Stomach (tissue), 9 donors: ENCODE data around the gene RFX3. TPM values are rescaled to one million over a fixed set of nuclear protein-coding genes. Genes with fewer than 3 reads are reported as not detected.

Experiments used
- DNase-seq, 2 donors: peaks; one replicate each; pipeline versions ENCODE4 v3.0.0 to v3.0.0-alpha.2; 2013 to 2019
- H3K27ac ChIP-seq, 5 donors: fragments of 200-600 bp in 4 of 5; sonication (generic) in 4 of 5; one replicate each; pipeline ENCODE4 v1.5.1; 2013 to 2019; ENCODE audit warnings: mild to moderate bottlenecking in 1 of 5, moderate library complexity in 1 of 5
- H3K27me3 ChIP-seq, 3 donors: fragments of 200-600 bp; sonication (generic); one replicate each; pipeline ENCODE4 v1.5.1; 2017 to 2019; ENCODE audit warnings: mixed run types in 1 of 3
- H3K36me3 ChIP-seq, 4 donors: fragments of 200-600 bp; sonication (generic); 1 replicate in 3 of 4; 2 replicates in 1 of 4; pipeline ENCODE4 v1.5.1; 2016 to 2019
- H3K4me1 ChIP-seq, 4 donors: fragments of 200-600 bp; sonication (generic); one replicate each; pipeline ENCODE4 v1.5.1; 2016 to 2019
- H3K4me3 ChIP-seq, 4 donors: fragments of 200-600 bp; sonication (generic) in 3 of 4; one replicate each; pipeline ENCODE4 v1.5.1; 2016 to 2019; ENCODE audit warnings: mild to moderate bottlenecking in 1 of 4
- H3K9me3 ChIP-seq, 4 donors: fragments of 200-600 bp; sonication (generic); one replicate each; pipeline ENCODE4 v1.5.1; 2016 to 2019
- EP300 ChIP-seq: sonication (generic); formaldehyde crosslinking; IDR thresholded peaks from one replicate; pipeline ENCODE4 v1.6.1; 2017; ENCODE audit warnings: antibody characterized with exemption
- POLR2A ChIP-seq, 4 donors: fragments of 450-650 bp; IDR thresholded peaks; one replicate each; pipeline ENCODE4 v1.6.1; 2016; ENCODE audit warnings: antibody characterized with exemption in 4 of 4, control low read depth in 2 of 4, mild to moderate bottlenecking in 1 of 4, moderate library complexity in 1 of 4
- POLR2AphosphoS5 ChIP-seq, 3 donors: sonication (generic); formaldehyde crosslinking; IDR thresholded peaks; one replicate each; pipeline ENCODE4 v1.6.1; 2016; ENCODE audit warnings: antibody characterized with exemption in 3 of 3
- WGBS, 5 donors: extraction: QIAGEN DNeasy Blood & Tissue Kit in 3 of 5; methylation state at CpG; one replicate each; pipeline versions ENCODE4 v1.1.5 to v1.1.7; 2013 to 2018; 5-methylcytosine and 5-hydroxymethylcytosine counted together
- intact Hi-C: fragments of 100-400 bp; cut with DNase I; formaldehyde crosslinking; loops from one replicate; pipeline ENCODE4 v1.15.1; 2023; ENCODE audit warnings: low total_unique reads
- polyA plus RNA-seq, 3 donors: library from polyadenylated mRNA; stranded (reverse); fragments of 200-250 nt; gene quantifications; one replicate each; pipeline ENCODE4 v1.2.3, GENCODE V29; 2013
- total RNA-seq, 5 donors: library from RNA; depleted of rRNA; stranded (reverse); fragments of >200 nt; gene quantifications; one replicate each; pipeline versions ENCODE4 v1.1.0 to v1.2.3, GENCODE V29; 2014 to 2016
- TF ChIP-seq, protein P1 (sequence below), 7 experiments: fragments of 450-650 bp in 4 of 7; fragments of 200-600 bp in 3 of 7; sonication (generic) in 3 of 7; IDR thresholded peaks; one replicate each; pipeline ENCODE4 v1.5.1; 2016 to 2019; ENCODE audit warnings: antibody characterized with exemption in 7 of 7, control low read depth in 2 of 7, mild to moderate bottlenecking in 1 of 7
- donor health status: healthy with polysubstance abuse.
- donor health status: Bipolar disorder and iron deficiency.
- donor health status: healthy.

RFX3 gene
- total and polyA plus RNA-seq, 8 donors = 0.76 to 22.8 (median 6.1) TPM

GRCh38 chr9:3471883-3472282, 53.9 kb downstream of the RFX3 start:
- TF ChIP-seq POLR2A (IDR thresholded peaks at IDR 0.05) = no peak
- no peak for TF ChIP-seq EP300
- no peak for TF ChIP-seq POLR2AphosphoS5 (IDR thresholded peaks at IDR 0.05)
- TF ChIP-seq, protein P1, sequence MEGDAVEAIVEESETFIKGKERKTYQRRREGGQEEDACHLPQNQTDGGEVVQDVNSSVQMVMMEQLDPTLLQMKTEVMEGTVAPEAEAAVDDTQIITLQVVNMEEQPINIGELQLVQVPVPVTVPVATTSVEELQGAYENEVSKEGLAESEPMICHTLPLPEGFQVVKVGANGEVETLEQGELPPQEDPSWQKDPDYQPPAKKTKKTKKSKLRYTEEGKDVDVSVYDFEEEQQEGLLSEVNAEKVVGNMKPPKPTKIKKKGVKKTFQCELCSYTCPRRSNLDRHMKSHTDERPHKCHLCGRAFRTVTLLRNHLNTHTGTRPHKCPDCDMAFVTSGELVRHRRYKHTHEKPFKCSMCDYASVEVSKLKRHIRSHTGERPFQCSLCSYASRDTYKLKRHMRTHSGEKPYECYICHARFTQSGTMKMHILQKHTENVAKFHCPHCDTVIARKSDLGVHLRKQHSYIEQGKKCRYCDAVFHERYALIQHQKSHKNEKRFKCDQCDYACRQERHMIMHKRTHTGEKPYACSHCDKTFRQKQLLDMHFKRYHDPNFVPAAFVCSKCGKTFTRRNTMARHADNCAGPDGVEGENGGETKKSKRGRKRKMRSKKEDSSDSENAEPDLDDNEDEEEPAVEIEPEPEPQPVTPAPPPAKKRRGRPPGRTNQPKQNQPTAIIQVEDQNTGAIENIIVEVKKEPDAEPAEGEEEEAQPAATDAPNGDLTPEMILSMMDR (IDR thresholded peaks at IDR 0.05) = no peak
- no peaks in the 10 kb centered on the region for H3K36me3 ChIP-seq
- H3K27me3 ChIP-seq = no peaks in the 10 kb centered on the region
- no peak for DNase-seq
- intact Hi-C loops = no loop called here
- no peak overlapping the region for H3K27ac ChIP-seq
- no peaks in the 10 kb centered on the region for H3K9me3 ChIP-seq
- WGBS, 5 donors = 17 to 42% (median 33%) methylated on average over 3 of the region's 3 CpGs
- no peak overlapping the region for H3K4me3 ChIP-seq
- H3K4me1 ChIP-seq = peaks cover 0 to 7% (median 2%) of the 10 kb centered on the region in 4 donors

- no peaks in the 10 kb centered on the region for H3K36me3 ChIP-seq
- TF ChIP-seq EP300 (no peak), POLR2AphosphoS5 (IDR thresholded peaks at IDR 0.05) (no peak), POLR2A (IDR thresholded peaks at IDR 0.05) (no peak)
- TF ChIP-seq, protein P1 (IDR thresholded peaks at IDR 0.05) = no peak
- H3K27ac ChIP-seq = no peak overlapping the region
- intact Hi-C loops = no loop called here
- 54 to 83% (median 75%) methylated on average over 4 of the region's 4 CpGs for WGBS, 5 donors
- H3K9me3 ChIP-seq = no peaks in the 10 kb centered on the region
- no peaks in the 10 kb centered on the region for H3K27me3 ChIP-seq
- no peak for DNase-seq
- H3K4me1 ChIP-seq = peaks cover 0 to 7% (median 2%) of the 10 kb centered on the region in 4 donors
- H3K4me3 ChIP-seq = no peak overlapping the region
These were observed 57.2 kb downstream of the RFX3 start for GRCh38 chr9:3468421-3469205.

DNA sequence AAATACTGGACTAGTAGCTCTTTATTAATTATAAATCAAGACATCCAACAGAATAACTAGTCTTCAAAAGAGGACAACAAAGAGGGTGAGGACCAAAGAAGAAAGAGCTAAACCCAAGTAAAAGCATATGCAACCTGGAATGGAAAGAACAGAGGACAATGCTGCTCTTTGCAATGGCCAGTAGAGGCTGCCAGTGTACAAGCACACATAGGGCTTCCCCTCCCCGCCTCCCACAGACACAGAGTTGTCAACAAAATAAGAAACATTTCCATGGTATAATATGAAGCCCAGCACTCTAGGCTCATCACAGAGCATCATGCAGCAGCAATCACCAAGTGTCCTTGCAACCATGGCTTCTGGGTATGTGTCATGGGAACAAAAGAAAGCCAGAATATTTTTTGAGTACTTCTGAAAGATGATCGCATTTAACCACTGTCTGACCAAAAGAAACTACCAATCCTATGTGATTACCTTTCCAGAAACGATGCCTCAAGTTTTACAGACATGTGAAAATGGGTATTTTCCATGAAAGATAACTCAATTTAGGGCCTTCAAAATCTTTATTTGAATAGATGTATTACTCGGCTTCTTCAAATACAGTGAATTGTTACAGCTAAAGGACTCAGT, 58.1 kb downstream of the RFX3 start:
- no peaks in the 10 kb centered on the region for H3K9me3 ChIP-seq

DNA sequence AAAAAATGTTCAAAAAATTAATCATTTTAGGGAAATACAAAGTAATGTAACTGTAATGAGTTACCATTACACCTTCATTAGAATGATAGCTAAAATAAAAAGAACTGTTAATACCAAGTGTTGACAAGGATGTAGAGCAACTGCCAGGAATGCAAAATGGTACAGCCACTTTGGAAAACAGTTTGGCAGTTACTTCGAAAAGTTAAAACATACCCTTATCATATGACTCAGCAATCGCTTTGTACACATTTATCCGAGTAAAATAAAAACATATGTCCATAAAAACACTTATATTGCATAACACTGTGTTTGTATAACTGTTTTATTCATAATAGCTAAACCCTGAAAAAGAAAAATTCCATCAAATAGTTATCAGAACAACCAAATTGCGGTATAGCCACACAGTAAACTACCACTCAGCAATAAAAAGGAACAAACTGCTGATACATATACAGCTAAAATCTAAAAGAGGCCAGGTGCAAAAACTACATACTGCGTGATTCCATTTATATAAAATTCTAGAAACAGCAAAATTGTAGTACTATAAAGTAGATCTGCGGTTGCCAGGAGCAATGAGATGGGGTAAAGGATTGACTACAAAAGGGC, 61.7 kb downstream of the RFX3 start:
- no peak overlapping the region for H3K27ac ChIP-seq
- no peaks in the 10 kb centered on the region for H3K36me3 ChIP-seq
- no peak overlapping the region for H3K4me3 ChIP-seq
- intact Hi-C loops = no loop called here
- DNase-seq = no peak
- no peaks in the 10 kb centered on the region for H3K9me3 ChIP-seq
- TF ChIP-seq EP300 (no peak), POLR2A (IDR thresholded peaks at IDR 0.05) (no peak), POLR2AphosphoS5 (IDR thresholded peaks at IDR 0.05) (no peak)
- TF ChIP-seq, protein P1 (IDR thresholded peaks at IDR 0.05) = no peak
- no peaks in the 10 kb centered on the region for H3K27me3 ChIP-seq
- 78 to 85% (median 83%) methylated on average over 6 of the region's 6 CpGs for WGBS, 5 donors
- peaks cover 0 to 7% (median 0%) of the 10 kb centered on the region in 4 donors for H3K4me1 ChIP-seq

More for the DNA sequence above, 58.1 kb downstream of the RFX3 start:
- DNase-seq = peak; percentile 51 to 80
- no peak overlapping the region for H3K4me3 ChIP-seq
- H3K36me3 ChIP-seq = no peaks in the 10 kb centered on the region
- H3K4me1 ChIP-seq = peaks cover 0 to 7% (median 2%) of the 10 kb centered on the region in 4 donors
- H3K27ac ChIP-seq = no peak overlapping the region
- TF ChIP-seq, protein P1 (IDR thresholded peaks at IDR 0.05) = peak in 5 of 7 experiments; percentile 40 to 59 (median 54)
- no peak for TF ChIP-seq POLR2A (IDR thresholded peaks at IDR 0.05)
- WGBS, 5 donors = 45 to 56% (median 53%) methylated on average over 4 of the region's 4 CpGs
- no peaks in the 10 kb centered on the region for H3K27me3 ChIP-seq
- intact Hi-C loops = no loop called here
